GM18511 (cell line): ENCODE data around the gene INO80E.
"Not testable (repeated sequence)": the region's sequence is repeated elsewhere in the genome, so short reads cannot be mapped to it uniquely, and the experiment has no call there.

ENCODE experiments used
- ATAC-seq: cut with Tn5 transposase; IDR thresholded peaks from one replicate; pipeline ENCODE4 v1.9.1; 2021; ENCODE audit warnings: mild to moderate bottlenecking, moderate library complexity; ENCODE audit not compliant: unreplicated experiment

INO80E gene

DNA sequence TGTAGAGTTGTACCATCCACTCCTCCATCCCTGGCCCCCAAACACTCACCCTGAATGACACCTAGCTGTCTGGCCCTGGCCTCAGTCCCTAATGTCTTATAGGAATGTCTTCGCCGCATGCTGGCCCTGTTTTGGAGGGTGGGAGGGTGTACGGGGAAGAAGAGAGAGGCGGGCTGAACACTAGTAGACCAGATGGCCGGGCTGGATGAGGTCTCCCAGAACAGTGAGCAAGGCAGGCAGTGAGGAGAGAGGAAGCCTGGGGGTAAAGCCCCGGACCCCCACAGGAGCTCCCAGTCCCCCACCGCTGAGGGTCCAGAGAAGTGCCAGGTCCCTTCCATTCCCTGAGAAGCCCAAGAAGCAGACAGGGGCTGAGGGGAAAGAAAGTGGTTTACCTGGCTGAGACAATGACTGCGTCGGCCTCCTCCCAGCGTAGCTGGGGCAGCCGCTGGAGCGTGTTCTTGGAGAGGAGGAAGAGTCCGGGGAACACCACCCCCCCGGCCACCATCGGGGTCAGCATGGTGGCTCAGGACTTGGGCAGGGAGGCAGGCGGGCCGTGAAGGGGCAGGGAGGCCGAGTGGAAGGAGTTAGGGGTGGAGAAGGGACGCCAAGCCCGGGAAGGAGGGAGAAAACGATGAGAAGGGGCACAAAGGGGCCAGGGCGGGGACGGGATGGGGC, 34.1 kb downstream of the INO80E start:
- no peak for ATAC-seq

GRCh38 chr16:30030841-30031413, 34.9 kb downstream of the INO80E start, which contains the start of gene TLCD3B:
Gene TLCD3B, minus strand, starts transcription at chr16:30031271. Its CDS starts 744 bp downstream, at chr16:30030527.
- no peak for ATAC-seq

DNA sequence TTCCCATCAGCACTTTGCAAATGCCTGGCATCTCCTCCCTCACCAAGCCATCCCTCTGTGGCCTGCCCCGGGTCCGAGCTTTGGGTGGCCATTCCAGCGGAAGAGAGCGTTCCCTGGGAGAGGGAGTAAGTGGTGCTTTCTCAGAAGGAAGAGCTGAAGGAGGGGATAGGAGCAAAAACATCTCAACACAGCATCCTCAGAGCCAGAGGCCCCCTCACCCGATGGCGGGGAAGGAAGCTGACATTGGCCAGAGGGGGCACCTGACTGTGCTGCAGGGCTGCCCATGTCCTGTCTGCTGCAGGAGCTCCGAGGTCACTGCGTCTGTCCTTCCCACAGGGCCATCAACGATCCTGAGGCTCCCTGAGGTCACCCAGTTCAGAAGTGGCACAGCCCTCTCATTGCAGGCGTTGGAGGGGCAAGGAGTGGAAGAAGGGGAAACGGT, 35.5 kb downstream of the INO80E start:
- no peak for ATAC-seq

DNA sequence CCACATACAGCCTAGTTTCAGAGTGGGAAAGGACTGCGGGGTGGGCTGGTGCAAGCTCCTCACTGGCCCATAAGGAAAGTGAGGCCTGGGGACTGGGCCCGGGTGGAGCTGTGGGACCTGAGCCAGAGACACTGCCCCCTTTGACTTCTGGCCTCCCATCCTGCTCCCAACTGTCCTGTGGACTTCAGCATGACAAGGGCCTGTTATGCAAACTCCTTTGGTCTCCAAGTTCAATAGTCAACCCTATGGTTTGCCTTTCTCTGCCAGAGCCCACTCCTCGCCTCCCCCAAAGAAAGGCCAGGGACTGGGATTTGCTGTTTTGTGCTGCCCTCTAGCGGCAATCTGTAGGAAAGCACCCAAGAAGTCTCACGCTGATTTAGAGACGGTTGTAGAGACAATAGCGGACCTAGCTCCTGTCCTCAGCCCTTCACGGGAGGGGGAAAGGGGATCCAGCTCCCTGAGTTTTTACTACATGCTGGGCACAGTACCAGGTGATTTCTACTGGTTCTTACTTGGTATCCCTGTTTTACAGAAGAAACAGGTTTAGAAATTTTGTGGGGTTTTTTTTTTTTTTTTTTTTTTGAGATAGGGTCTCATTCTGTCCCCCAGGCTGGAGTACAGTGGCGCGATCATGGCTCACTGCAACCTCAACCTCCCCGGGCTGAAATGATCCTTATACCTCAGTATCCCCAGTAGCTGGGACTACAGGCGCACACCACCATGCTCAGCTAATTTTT, 36.2 kb downstream of the INO80E start:
- no peak for ATAC-seq

DNA sequence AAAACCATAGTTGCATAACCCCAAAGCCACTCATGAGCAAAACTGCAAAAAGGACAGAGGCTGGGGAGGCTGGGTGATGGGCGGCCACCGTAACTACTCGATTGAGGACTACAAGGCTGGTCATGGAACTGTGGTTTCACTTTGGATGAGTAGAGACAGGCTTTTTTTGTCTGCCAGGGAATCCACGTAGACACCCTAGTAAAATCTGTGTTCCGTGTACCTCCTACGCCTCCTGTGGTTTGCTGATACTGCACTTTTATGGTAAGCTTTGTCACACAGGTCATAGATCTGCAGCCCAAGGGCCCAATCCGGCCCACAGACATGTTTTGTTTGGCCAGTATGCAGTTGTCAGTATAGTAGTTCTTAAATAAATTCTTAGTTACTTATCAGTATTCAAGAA, 37.2 kb downstream of the INO80E start:
- no peak for ATAC-seq

- ATAC-seq = no peak
Measured at GRCh38 chr16:30040221-30040620, 44.2 kb downstream of the INO80E start.

DNA sequence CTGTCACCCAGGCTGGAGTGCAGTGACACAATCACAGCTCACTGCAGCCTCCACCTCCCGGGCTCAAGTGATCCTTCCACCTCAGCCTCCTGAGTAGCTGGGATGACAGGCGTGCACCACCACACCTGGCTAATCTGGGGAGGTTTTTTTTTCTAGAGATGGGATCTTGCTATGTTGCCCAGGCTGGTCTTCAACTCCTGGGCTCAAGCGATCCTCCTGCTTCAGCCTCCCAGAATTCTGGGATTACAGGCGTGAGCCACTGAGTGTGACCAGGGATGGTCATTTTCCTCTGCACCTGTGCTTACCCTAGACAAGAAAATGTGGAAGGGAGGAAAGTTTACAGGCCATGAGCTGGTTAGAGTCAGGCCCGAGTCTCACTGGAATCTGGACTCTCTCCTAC, 44.6 kb downstream of the INO80E start:
- ATAC-seq = not testable (repeated sequence)

GRCh38 chr16:30041841-30042240, 45.8 kb downstream of the INO80E start:
- ATAC-seq = no peak

DNA sequence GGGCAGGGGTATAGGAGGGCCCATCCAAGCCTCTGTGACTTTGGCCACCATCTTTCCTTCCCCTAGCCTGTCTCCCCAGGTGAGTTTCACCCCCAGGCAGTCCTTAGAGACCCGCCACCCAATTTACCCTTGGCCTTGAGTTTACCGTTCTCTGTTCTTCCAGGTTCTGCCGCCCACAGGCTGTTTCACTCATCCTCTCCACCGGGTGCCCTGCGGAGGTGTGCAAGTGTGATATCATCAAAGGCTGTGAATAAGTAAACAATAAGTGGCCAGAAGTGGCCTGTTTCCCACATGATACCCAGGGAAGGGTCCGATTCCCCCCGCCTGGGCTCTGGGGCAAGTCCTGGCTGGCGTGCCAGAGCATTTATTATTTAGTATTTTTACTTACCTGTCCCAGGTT, 50.1 kb downstream of the INO80E start:
- no peak for ATAC-seq

DNA sequence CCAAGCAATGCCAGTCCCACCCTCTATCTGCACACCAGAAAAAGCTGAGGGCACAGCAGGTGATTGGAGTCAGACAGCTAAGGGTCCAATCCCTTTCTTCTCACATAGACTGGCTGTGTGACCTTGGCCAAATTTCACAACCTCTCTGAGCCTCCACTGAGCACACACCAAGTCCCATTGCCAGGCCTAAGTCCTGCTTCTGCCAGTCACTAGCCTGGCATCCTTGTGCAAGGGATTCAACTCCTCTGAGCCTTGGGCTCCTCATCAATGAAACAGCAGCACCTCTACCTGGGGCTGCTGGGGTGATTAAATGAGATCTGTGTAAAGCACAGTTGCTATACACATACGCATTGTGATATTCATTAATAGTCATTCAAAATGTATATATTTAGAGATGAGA, 50.5 kb downstream of the INO80E start:
- ATAC-seq = no peak

GRCh38 chr16:30049871-30050270, 53.8 kb downstream of the INO80E start:
- ATAC-seq = no peak

GRCh38 chr16:30051518-30051917, 55.5 kb downstream of the INO80E start:
- no peak for ATAC-seq

DNA sequence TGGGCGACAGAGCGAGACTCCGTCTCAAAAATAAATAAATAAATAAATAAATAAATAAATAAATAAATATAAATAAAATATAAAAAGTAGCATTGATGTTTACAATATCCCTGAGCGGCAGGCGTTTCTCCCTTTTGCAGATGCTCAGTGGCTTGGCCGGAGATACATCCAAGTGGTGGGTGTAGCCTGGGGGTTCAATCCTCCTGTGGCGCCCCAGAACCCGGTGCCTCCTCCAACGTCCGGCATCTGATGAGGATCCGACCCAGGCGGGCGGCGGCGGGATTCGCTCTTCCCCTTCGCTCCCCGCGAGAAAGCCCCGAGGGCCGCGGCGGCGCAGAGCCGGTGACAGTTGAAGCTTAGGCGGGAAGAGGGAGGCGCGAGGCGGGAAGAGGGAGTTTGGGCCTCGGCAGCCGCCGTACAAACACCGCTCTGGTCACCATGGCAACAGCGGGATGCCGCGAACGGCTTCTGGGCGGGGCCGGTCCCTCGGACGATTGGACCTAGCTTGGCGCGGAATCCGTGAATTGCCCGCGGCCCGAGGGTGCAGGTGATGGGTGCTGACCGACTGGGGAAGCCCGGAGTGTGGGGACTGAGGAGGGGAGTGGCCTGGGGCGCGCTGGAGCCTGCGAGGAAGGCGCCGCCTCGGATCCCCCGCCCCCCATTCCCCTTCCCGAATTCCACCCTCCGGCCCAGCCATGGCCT, 56.8 kb downstream of the INO80E start:
- ATAC-seq = peak; percentile 65

DNA sequence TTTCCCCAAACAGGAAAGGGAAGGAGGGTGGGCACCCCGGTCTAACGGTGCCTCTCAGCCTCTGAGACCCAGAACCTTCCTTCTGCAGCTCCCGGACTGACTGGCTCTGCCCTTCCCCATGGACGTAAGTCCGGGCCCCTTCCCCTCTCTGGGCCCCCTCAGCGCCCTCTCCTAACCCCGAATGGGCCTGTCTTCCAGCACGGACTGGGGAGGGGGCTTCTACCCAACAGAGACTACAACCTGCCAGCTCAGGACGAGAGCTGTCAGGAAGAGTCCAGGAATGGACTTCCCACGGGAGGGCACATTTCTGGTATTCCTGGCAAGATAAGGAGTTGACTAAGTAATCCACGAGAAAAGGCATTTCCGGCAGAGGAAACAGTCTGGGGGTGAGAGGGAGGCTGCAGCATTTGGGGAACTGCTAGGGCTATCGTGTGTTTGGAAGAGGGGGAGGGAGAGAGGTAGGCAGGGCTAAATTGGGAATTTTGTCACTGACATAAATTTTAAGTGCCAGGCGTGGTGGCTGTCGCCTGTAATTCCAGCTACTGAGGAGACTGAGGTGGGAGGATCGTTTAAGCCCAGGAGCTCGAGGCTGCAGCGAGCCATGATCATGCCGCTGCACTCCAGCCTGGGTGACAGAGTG, 57.5 kb downstream of the INO80E start:
- ATAC-seq = peak; percentile 13

DNA sequence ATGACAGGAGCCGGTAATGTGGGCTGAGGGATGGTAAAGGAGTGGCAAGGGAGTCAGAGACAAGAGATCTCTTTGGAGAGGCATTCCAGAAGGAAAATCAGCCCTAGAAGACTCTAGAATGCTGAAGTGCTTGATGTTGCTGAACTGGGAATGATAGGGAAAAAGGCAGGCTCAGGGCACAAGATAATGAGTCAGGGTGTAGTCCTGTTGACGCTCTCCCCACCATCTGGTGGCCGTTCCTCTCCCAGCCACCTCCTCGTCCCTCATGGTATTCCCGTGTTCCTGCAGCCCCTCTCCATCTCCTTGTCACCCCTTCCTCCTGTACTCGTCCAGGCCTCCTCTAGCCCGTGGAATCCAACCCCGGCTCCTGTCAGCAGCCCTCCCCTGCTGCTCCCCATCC, 58.4 kb downstream of the INO80E start:
- ATAC-seq = no peak

DNA sequence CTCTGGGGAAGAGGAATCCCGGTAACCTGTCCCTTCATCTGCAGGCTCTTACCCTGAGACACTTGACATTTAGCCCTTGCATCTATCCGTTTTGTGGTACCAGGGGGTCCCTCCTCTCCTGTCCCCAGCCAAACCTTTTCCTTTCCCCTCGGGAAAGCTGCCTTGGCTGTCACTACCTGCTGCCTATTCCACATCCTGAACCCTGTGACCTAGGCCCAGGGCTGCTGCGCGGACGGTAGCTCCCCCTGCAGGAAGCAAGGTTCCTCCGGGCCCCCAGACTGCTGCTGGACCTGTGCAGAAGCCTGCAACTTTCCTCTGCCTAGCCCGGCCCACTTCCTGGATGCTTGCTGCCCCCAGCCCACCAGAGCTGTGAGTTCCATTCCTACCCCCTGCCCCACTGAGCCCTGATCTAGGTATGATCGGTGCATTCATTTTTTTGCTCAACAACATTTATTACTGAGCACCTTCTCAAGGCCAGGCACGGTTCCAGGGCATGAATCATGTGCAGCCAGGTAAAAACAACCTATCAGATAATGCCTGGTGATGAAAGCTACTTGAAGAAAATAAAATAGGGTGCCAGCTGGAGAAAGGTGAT, 59.0 kb downstream of the INO80E start:
- no peak for ATAC-seq
